Stromal cell of bone marrow (primary cell): ENCODE data around the gene ZFHX3.

Source experiments
- DNase-seq: peaks from one replicate; pipeline ENCODE4 v3.0.0-alpha.2; 2012; ENCODE audit warnings: low read depth

ZFHX3 gene

DNA sequence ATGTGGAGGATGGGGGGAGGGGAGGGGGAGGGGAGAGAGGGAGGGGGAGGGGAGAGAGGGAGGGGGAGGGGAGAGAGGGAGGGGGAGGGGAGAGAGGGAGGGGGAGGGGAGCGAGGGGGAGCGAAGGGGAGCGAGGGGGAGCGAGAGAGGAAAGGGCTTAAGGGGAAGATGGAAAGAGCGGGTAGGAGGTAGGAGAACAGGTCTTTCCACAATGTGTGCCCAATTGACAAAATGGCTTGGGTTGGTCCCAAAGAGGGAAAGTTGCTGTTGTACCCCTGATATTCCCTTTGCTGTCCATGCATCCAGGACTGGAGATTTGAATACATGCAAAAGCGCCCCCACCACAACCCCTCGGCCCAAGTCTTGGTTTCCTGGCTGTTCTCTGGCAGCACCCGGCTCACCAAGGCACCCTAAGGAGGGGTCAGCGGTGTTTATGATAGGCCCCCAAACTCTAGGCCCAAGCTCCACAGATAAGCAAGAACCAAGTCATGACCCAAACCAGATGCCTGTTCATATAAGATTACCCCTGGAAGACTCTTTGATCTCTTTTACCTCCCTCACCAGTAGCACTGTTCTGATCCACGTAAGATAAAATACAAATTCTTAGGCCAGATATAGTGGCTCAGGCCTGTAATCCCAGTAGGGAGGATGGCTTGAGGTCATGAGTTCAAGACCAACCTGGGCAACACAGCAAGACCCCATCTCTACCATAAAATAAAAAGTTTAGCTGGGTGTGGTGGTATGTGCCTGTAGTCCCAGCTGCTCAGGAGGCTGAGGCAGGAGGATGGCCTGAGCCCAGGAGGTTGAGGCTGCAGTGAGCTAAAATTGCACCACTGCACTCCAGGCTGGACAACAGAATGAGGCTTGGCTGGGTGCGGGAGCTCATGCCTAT is 119.6 kb downstream of the ZFHX3 start:
- no peak for DNase-seq

DNA sequence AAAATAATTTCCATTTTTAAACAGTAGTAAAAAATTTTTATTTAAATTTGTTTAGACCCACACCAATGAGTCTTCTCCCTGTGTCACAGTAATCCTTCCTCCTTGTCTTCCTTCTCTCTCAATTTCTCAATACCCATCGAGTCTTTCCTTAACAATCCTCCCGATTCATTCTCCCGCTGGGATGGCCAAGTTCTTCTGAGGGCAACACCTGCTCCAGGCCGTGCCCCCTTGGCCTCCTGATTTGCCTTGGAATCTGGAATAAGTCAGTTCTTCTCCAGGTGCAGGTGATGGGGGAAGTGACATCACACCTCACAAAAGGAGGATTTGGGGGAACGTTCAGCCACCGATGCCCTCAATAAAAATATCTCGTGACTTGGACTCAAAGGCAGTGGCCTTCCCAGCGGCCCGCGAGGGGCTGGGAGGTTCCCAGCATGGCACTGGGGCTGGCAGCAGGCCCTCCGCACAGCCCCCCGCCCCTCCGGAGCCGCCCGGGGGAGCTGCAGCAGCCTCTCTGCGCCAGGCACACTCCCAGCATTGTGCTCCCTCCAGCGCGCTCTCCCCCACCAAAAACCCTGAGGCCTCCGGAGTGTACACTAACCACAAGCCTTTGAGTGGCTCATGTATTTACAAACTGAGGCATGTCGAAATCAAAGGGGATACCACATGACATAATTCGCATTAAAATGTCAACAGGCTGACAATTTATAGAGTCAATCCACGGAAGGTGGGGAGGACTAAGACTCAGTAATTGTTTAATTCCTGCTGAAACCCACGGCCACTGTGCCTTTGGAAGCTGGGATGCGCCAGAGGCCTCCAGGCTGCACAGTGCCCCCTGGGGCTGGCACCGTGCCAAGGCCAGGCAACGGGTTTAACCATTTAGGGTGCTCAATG is 120.5 kb downstream of the ZFHX3 start:
- peak; percentile 74 for DNase-seq

DNA sequence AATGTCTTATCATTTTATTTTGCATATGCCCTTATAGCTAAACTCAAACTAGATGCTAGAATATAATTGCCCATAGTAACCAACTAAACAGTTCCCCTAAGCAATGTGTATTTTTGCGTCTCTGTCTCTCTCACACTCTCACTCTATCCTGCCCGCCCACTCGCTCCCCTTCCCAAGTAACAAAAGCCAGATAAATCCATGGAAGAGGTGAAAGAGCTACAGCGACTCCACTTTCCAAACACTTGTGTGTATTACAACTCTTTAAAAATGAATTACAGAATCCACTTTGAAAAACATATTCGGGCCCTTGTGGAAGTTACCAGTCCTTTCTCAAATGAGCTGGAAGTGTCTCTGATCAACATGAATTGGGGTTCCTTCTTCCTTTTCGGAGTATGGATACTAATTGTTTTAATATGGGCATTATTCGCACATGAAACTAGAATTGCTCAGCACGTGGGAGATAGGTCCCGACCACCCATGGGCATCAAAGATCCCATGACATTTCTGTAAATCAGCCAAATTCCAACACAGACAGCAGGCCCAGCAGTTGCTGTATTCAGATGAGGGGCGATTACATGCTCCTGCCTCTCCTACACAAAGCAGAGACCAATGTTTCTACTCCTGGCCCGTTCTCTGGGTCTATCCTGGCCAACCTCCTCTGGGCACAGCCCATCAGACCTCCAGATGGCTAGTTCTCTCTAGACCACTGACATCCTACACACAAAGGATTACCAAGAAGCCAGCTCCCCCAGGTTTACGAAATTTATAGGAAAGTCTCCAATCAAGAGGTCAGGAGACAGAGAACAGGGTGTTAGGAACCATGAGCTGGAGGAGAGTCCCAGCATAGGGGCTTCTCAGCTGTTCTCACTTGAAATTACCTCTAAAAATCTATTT is 121.5 kb downstream of the ZFHX3 start:
- no peak for DNase-seq

DNA sequence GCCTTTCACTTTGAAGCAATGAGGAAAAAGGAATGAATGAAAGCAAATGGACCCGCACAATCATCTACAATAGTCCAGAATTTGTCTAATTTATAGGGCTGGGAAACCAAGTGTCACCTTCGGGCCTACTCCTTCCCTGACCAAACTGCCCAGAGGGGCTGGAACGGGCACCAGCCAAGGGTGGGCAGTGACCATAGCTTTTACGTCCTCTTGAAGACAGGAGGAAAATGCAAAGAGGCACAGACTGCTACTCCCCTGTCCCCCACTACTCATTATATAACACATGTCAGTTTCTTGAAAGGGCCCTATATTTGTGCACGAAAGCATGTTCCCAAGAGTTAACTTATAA is 122.3 kb downstream of the ZFHX3 start:
- no peak for DNase-seq

DNA sequence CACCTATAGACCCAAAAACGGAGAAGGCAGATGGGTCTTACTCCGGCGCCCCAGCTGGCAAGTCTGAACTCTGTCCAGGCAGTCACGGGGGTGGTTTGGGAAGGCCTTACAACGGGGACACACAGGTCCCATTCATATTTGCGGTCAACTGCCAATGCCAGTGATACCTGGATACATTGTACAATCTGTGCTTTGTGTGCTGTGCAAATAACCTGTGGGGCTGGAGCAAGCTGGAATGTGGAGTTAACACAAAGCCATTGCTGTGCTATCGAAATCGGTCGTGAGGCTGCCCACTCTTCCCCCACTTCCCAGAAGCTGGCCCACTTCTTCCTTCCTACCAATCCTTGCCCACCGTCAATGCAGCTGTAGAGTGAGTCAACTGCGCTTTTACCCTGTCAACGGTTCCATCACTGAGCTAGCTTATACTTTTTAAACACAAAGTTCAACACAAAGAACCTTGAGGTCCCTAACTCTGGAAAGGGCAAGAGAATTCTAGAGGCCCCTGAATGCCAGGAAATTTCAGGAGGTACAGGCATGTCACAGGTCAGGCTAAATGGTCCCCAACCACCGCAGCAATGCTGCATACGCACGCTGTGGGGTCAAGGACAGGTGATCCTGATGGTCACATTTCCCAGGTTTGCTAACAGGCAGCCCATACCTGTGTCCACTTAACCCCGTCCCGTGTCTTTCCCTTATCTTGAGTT is 122.8 kb downstream of the ZFHX3 start:
- DNase-seq, result no peak

DNA sequence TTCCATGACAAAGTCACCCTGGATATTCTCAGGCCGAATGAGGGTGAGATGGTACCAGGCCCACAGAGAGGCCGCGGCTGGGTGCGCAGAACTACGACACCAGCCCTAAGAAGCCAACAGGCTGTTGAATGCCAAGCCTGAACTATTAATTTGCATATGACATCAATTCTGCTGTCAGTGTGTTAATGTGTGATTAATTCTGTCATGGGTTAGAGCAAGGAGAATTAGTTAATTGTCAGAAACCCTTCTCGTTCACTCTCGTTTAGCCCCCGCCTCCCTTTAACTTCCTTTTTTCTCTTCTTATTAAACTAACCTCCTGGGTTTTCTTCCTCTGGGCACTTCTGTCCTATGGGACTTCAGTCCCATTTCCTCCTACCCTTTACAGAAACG is 123.4 kb downstream of the ZFHX3 start:
- no peak for DNase-seq

DNA sequence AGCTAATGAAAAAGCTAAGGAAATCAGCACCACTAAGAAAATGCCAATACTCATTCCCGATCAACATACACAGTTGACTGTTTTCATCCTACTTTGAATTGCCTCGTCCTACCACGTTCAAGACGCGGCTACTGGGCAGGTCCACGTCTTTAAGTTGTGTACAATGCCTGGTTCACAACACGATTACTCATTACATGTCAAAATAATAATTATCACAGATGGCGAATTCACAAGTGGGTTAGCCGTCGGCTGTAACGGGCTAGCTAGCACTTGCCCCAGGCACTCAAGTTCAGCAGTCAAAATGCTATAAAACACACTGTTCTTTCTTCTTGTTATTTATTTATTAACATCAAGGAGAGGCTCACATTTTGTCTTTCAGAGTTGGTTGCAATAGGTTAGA is 124.2 kb downstream of the ZFHX3 start:
- no peak for DNase-seq

DNA sequence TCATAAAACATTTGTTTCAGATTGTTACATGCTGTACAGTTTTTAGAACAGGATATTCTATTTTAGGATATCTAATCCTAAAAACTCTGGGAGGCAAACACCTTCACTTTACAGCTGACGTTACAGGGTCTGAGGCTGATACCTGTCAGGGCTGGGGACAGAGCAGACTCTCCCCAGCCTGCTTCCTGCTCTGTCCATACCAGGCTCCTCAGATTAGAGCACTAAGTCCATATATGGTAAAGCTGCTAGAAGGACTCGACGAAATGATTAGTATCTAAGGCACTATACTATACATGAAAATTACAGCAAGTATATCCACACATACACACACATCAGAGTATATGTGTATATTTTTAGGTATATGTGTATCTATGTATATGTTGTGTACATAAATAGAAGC is 125.2 kb downstream of the ZFHX3 start:
- no peak for DNase-seq

DNA sequence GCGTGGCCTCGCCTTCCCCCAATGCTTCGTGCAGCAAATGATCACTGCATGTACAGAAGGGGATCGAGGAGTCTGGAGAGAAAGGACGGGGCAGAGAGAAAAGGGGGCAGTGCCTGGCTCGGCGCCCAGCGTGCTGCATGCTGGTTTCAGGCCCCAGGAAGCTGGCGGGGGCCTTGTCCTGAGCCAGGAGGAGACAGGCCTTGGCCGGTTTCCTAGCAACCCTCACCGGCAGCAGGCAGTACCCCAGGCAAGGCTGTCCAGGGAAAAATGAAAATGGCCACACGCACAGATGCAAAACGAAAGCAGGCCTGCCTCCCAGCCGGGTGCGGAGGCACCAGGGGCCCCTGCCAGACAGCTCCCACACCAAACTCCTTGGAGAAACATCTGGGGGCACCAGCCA is 126.3 kb downstream of the ZFHX3 start:
- no peak for DNase-seq

DNA sequence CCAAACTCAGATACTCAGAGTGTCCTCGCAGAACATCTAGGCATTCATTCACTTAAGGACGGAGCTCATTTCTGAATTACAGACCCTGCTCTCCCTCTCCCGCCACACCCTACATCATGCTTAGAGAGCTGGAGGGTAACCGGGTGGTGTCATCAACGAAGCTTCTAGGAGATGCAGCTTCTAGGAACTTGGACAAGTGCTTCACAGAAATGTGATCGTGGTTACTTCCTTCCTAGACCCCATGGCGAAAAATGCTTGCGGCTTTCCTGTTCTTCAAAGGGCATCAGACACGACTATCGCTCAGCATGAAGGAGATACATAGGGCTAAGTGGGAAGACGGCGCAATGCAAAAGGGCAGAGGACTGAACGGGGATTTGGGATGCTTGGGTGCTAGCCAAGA is 126.8 kb downstream of the ZFHX3 start:
- no peak for DNase-seq

DNA sequence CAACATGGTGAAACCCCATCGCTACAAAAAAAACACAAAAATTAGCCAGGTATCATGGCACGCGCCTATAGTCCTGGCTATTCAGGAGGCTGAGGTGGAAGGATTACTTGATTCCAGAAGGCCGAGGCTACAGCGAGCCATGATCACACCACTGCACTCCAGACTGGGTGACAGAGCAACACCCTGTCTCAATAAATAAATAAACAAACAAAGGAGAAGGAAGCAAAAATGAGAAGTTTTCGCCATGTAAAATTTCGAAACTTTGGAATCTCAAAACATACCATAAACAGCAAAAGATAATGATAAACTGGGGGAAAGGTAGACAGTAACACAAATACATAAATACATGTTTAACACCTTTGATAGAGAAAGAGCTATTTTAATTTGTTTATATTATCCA is 130.9 kb downstream of the ZFHX3 start:
- DNase-seq, result no peak

DNA sequence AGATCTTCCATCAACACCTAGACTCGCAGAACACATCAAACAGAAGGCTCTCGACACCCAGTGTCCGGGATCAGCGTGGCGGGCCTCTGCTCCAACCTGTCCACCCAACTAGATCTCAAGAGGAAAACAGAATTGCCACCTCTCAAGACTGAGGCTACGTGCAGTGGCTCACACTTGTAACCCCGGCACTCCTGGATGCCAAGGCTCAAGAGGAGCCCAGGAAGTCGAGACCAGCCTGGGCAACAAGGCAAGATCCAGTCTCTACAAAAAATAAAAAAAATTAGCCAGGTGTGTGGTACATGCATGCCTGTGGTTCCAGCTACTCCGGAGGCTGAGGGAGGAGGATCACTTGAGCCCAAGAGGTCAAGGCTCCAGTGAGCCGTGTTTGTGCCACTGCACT is 132.6 kb downstream of the ZFHX3 start:
- no peak for DNase-seq

DNA sequence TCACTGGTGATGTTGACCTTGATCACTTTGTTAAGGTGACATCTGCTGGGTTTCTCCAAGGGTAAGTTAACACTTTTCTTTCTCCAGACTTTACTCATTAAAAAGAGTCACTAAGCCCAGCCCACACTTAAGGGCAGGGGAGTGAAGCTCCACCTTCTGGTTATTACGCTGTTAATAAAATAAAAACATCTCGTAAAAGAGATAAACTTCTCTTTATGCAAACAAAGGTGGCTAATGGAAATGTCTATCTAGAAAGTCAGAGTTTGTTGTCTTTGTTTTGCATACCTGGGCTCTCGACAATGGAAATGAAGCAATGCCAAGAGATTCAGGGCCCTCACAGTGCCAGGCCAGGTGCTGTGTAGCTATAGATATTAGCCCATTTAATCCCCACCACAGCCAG is 134.4 kb downstream of the ZFHX3 start:
- DNase-seq, result no peak

DNA sequence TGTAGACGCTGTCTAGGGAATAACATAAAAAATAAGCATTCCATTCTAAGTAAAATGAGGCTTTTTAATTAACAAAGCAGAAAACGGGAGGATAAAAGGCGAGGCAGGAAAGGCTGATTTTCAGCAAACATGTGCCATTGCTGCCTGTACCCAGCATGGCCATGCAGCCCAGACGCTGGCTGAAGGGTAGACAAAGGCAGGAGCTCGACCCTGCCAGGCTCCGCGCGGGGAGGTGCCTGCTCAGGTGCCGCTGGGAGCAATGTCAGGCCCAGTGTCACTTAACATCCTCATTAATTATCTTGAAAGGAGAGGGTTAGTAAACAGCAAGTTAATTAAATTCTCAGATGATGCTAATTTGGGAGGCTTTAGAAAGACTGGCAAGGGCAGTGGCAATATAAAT is 136.0 kb downstream of the ZFHX3 start:
- no peak for DNase-seq

DNA sequence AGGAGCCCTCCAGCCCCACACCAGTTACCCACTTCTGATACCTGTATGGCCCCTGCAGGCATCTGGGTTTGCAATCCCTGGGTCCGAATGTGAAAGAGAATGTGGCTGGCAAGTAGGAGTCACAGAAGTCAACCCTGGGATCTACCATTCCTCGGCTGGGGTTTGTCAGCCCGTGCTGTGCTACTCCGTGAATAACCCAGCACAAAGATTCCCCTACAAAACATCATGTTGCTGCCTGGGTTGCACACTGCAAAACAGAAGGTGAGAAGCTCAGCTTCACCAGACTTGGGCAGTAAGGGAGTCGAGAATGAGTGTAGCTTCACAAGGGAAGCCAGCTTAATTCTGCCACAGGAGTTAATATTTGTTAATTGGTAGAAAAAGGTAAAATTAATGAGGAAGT is 137.1 kb downstream of the ZFHX3 start:
- no peak for DNase-seq

DNA sequence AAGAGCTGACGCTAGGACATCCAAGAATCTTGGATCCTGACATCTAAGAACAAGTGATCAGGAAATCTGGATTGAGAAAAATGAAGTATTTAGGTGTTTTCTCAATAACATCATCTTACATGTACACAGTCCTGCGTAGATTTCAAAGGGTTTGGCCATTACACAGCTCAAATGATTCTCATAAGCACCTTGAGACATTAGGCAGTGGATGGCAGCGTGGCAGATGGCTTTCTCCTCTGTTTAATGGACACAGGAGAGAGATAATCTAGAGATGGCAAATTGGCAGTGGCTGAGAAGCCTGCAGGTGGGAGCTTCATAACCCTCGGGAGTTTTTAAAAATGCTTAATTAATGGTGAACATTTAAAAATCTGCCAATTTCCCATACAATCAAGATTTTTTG is 137.5 kb downstream of the ZFHX3 start:
- DNase-seq, result no peak

DNA sequence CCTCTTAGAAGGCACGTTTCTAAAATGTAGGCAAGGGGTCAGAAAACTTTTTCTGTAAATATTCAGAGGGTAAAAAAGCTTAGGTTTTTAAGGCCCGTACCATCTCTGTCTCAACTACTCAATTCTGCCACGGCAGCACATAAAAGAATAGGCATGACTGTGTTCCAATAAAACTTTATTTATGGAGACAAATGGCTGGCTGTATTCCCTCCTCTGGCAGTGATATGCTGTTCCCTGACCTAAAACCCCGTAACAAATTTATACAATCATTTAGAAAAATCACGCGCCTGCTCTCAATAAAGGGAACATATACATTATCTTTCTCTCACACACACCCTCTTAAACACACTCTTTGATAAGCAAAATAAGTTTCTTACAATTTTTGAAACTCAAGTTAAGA is 138.7 kb downstream of the ZFHX3 start:
- DNase-seq, result no peak

DNA sequence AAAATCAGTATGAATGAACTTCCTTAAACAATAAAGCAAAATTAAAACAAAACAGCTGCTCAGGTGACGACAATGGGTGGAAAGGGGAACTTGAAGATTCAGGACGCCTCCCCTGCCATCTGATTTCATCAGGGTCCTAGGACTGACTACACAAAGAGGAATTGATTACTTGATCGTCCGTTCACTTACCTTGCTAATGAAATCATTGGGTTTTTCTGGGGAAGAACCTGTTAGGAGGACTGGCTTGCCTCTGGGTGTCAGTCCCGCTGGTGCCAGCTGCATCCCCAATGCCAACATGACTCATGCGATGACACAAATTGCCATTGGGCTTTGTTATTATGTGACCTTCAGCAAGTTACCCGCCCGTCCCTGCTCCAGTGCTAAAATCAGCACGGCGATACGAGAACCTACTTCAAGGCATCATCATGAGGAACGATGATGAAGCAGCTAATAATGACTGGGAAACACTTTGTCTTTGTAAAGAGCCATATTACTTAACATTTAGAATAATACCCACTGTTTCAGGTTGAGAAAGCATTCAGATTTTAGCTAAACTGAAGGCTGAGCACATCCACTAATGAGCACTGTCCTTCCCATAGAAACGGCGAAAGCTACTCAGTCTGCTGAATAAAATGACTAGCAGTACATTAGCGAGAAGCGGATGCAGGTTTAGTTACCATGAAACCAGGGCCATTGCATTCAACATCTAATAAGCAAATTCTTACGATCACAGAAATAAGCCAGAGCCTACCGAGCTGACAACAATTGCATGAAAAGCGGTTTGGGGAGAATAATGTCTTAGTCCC is 139.4 kb downstream of the ZFHX3 start:
- DNase-seq, result no peak

DNA sequence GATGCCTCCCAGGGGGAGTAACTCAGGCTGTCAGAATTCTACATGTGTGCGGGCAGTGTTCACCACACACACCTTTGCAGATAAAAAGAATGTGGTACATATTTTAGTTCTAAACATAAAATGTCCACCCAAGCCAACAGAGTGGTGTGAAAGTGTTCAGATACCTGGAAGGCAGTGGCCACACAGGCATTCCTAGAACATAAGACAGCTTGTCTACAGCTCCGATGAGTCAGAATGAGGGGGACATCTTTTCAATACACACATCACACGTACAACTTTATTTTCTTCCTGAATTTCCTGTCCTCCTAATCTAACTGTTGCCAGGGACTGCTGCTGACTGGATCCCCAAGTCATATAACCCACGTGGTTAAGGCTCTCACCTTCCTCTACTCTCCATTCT is 142.3 kb downstream of the ZFHX3 start:
- no peak for DNase-seq

DNA sequence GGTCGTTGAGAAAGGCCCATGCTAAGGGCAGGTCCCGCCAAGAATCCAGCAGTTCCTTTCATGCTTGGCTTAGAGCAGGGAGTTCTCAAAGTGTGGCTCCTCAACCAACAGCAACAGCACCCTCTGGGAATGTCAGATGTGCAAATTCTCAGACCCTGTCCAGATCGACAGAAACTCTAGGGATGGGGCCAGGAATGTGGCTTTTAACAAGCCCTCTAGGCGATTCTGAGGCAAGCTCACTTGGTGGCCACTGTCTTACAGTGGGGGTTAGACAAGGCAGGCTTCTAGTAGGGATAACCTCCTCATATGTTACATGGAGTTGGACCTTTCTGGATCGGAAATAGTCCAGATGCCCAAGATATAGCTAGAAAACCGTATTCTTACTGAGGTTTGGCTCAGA is 144.8 kb downstream of the ZFHX3 start:
- DNase-seq, result no peak

DNA sequence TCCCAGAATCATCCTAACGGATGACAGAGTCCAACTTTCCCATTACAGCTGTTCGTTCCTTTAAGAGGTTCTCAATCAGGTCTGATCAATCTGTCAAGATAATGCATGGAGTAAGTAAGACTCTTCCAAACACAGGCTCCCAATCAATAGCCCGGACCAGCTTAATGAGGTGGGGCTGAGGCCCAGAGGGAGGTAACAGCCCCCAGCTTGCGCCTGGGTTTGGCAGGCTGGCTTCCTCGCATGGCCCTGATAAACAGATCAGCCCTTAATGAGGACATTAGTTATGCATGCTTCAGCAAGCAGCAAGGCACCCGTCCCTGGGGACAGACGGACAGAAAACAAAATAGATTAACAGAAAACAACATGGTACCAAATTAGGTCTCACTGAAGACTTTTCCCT is 145.7 kb downstream of the ZFHX3 start:
- DNase-seq, result no peak
